HG02981 (cell line): ENCODE data around the gene PRR36.

Source experiments
- ATAC-seq: cut with Tn5 transposase; IDR thresholded peaks from one replicate; pipeline ENCODE4 v1.9.1; 2021; ENCODE audit warnings: mild to moderate bottlenecking, moderate library complexity; ENCODE audit not compliant: unreplicated experiment

PRR36 gene

GRCh38 chr19:7823686-7824301 lies 50.4 kb downstream of the PRR36 start:
- ATAC-seq = no peak

GRCh38 chr19:7822910-7823515 lies 51.2 kb downstream of the PRR36 start:
- no peak for ATAC-seq

- no peak for ATAC-seq
Observed at GRCh38 chr19:7820588-7820987, 53.6 kb downstream of the PRR36 start.

- ATAC-seq = no peak
Observed at GRCh38 chr19:7819337-7819736, 54.9 kb downstream of the PRR36 start.

GRCh38 chr19:7818806-7819205 lies 55.4 kb downstream of the PRR36 start:
- no peak for ATAC-seq
